OCI-LY7 (cell line): Measurements from ENCODE around the gene ZNF136. TPM values are rescaled to one million over a fixed set of nuclear protein-coding genes. Genes with fewer than 3 reads are reported as not detected.

Experiments
- BruUV-seq: library from RNA; stranded (reverse); fragments of 400-500 nt; replicated peaks from 2 replicates; lab custom pipeline; 2021; lab: Mats Ljungman, UMichigan
- CTCF ChIA-PET: fragments of 300-600 bp; sonication (Branson Sonifier 250); formaldehyde crosslinking; loops from one replicate; lab custom pipeline; 2022; ENCODE audit warnings: antibody characterized with exemption; ENCODE audit not compliant: unreplicated experiment; lab: Charles Lee
- POLR2A ChIA-PET: fragments of 300-600 bp; sonication (Branson Sonifier 250); formaldehyde crosslinking; loops from one replicate; lab custom pipeline; 2022; ENCODE audit warnings: antibody characterized with exemption; lab: Charles Lee
- DNase-seq: peaks from one replicate; pipeline ENCODE4 v3.0.0-alpha.2; 2015; ENCODE audit warnings: low spot score
- H2AFZ ChIP-seq: fragments of 200-600 bp; sonication (generic), shearing (Covaris generic); 2 replicates; pipeline ENCODE4 v1.6.1; 2014; ENCODE audit warnings: mild to moderate bottlenecking, antibody characterized with exemption, low read length, moderate library complexity
- H3K27ac ChIP-seq: fragments of 200-600 bp; sonication (generic); 2 replicates; pipeline ENCODE4 v1.5.1; 2014; ENCODE audit warnings: mixed run types, low read depth, mild to moderate bottlenecking, moderate library complexity, low read length, inconsistent platforms; ENCODE audit not compliant: poor library complexity, severe bottlenecking
- H3K36me3 ChIP-seq: fragments of 200-600 bp; sonication (generic); 2 replicates; pipeline ENCODE4 v1.6.1; 2014; ENCODE audit warnings: mild to moderate bottlenecking, antibody characterized with exemption, low read length, moderate library complexity, mixed read lengths; ENCODE audit not compliant: insufficient read depth
- H3K4me1 ChIP-seq: fragments of 200-600 bp; sonication (generic); 2 replicates; pipeline ENCODE4 v1.5.1; 2014; ENCODE audit warnings: mild to moderate bottlenecking, low read length; ENCODE audit not compliant: insufficient read depth, poor library complexity, severe bottlenecking
- H3K4me2 ChIP-seq: fragments of 200-600 bp; sonication (generic); 2 replicates; pipeline ENCODE4 v1.6.1; 2014; ENCODE audit warnings: mild to moderate bottlenecking, low read length
- H3K4me3 ChIP-seq: fragments of 200-600 bp; sonication (generic); 2 replicates; pipeline ENCODE4 v1.5.1; 2014; ENCODE audit warnings: mild to moderate bottlenecking, low read depth, low read length; ENCODE audit not compliant: poor library complexity, severe bottlenecking
- H3K79me2 ChIP-seq: fragments of 200-600 bp; sonication (generic); 2 replicates; pipeline ENCODE4 v1.6.1; 2016; ENCODE audit warnings: low read depth, mild to moderate bottlenecking, low read length, moderate library complexity, mixed read lengths; ENCODE audit not compliant: insufficient read depth
- H3K9me2 ChIP-seq: fragments of 200-600 bp; sonication (generic); 2 replicates; pipeline ENCODE4 v1.6.1; 2016; ENCODE audit warnings: mild to moderate bottlenecking, low read length, mixed read lengths; ENCODE audit not compliant: insufficient read depth
- H3K9me3 ChIP-seq: fragments of 200-600 bp; sonication (generic); 2 replicates; pipeline ENCODE4 v1.6.1; 2014; ENCODE audit warnings: mild to moderate bottlenecking, mixed run types, low read length, mixed read lengths
- H4K20me1 ChIP-seq: fragments of 200-600 bp; sonication (generic); 2 replicates; pipeline ENCODE4 v1.6.1; 2014; ENCODE audit warnings: mild to moderate bottlenecking, antibody characterized with exemption, low read length, moderate library complexity, mixed read lengths; ENCODE audit not compliant: insufficient read depth
- EZH2phosphoT487 ChIP-seq: fragments of 200-600 bp; sonication (generic); IDR thresholded peaks from 2 replicates; pipeline ENCODE4 v1.6.1; 2018; ENCODE audit warnings: low read depth, borderline replicate concordance, mild to moderate bottlenecking, mixed run types, antibody characterized with exemption, low read length, moderate library complexity, mixed read lengths
- intact Hi-C: fragments of 100-400 bp; cut with micrococcal nuclease; formaldehyde crosslinking; loops from one replicate; pipeline ENCODE4 v1.10.0; 2022; ENCODE audit not compliant: unreplicated experiment
- total RNA-seq, 2 experiments: library from RNA; depleted of rRNA in 1 of 2; stranded (reverse); fragments of >200 nt in 1 of 2; shearing (Covaris generic) in 1 of 2; gene quantifications; 2 replicates each; pipeline ENCODE4 v1.2.3, GENCODE V29; 2014 to 2022
- TF ChIP-seq, protein P1 (sequence below): fragments of 200-600 bp; sonication (generic); conservative IDR thresholded peaks from 2 replicates; pipeline ENCODE4 v1.5.1; 2014; ENCODE audit warnings: mild to moderate bottlenecking, antibody characterized with exemption, low read length, moderate library complexity, mixed read lengths

ZNF136 gene
- total RNA-seq, 2 experiments from 2014 or later = 12.5 to 12.7 TPM

GRCh38 chr19:12139885-12140544, 22.9 kb upstream of the ZNF136 start, which contains the start of gene ZNF20:
ZNF20 (minus strand) TSS chr19:12140350; CDS start chr19:12140182, 168 bp downstream.
- DNase-seq = peak; percentile 96
- peak within 1 kb of the TSS; percentile 68 for H2AFZ ChIP-seq
- BruUV-seq = no TSS peak
- TF ChIP-seq, protein P1, sequence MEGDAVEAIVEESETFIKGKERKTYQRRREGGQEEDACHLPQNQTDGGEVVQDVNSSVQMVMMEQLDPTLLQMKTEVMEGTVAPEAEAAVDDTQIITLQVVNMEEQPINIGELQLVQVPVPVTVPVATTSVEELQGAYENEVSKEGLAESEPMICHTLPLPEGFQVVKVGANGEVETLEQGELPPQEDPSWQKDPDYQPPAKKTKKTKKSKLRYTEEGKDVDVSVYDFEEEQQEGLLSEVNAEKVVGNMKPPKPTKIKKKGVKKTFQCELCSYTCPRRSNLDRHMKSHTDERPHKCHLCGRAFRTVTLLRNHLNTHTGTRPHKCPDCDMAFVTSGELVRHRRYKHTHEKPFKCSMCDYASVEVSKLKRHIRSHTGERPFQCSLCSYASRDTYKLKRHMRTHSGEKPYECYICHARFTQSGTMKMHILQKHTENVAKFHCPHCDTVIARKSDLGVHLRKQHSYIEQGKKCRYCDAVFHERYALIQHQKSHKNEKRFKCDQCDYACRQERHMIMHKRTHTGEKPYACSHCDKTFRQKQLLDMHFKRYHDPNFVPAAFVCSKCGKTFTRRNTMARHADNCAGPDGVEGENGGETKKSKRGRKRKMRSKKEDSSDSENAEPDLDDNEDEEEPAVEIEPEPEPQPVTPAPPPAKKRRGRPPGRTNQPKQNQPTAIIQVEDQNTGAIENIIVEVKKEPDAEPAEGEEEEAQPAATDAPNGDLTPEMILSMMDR = no peak
- no peak for TF ChIP-seq EZH2phosphoT487
- no peaks in the 10 kb centered on the region for H4K20me1 ChIP-seq
- no peaks in the 10 kb centered on the region for H3K9me3 ChIP-seq
- H3K4me1 ChIP-seq = peaks cover 26% of the 10 kb centered on the region
- peaks cover 11% of the 10 kb centered on the region; the same call in 1 of the 2 replicates for H3K79me2 ChIP-seq
- POLR2A ChIA-PET = interaction anchor here (0.8 to 1.8 kb wide), 3 partner anchors 176 to 300 kb away, joined by 3 to 9 read pairs (median 4); no protein-coding TSS in a partner anchor
- peak within 1 kb of the TSS; percentile 89 for H3K4me3 ChIP-seq
- H3K27ac ChIP-seq = peak within 1 kb of the TSS; percentile 39
- CTCF ChIA-PET = interaction anchor here (0.7 to 1.7 kb wide), 4 partner anchors 17 to 342 kb away, joined by 3 to 8 read pairs (median 6); partner anchors contain the start of gene ZNF491
- intact Hi-C loops = loop anchor here (1.0 to 2.0 kb wide), 4 partner anchors 151 to 343 kb away; partner anchors contain the start of gene ZNF700
- H3K36me3 ChIP-seq = peaks cover 16% of the 10 kb centered on the region
- H3K9me2 ChIP-seq = no peaks in the 10 kb centered on the region
- H3K4me2 ChIP-seq = peak within 1 kb of the TSS; percentile 96

DNA sequence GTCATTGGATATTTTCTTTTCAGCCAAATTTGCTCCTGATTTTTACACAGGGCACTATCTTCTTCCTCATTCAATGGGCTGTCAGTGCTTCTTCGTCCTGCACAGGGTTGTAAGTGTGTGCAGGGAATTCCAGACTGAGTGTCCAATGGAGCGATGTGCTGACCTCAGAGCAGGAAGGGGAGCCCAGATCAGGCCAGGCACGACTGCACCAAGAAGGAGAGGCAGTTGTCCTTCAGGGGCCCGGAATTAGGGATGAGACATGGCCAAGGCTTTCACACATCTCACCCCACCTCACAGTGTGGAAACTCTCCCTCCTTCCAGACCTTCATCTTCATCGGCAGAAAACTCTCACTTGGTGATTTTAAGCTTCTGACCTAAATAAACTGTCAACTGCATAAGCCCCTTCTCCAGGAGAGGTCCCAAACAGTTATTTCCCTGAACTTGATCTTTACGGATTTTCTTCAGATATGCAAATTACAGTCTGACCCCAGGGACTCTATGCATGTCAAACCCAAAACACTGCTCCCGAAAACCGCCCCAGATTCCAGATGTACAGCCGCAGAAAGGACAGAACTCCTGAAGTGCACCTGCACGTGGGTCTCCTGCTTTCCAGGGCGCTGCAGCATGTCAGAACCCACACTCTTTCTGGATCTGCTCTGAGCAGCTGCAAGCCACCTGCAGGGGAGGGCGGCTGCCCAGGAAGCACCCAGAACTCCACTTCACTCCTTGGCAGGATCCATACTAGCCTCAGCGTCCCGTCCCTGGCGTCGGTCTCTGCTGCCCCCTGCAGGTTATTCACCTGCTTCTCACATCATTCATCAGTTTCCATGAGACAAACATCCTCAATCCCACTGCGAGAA, 22.1 kb upstream of the ZNF136 start:
- CTCF ChIA-PET = interaction anchor here (0.6 to 1.7 kb wide), 5 partner anchors 16 to 343 kb away, joined by 3 to 8 read pairs (median 4); partner anchors contain the start of gene ZNF491
- Histone ChIP-seq H3K4me1 (peaks cover 26% of the 10 kb centered on the region), H3K79me2 (peaks cover 11% of the 10 kb centered on the region; the same call in 1 of the 2 replicates), H3K9me2 (no peaks in the 10 kb centered on the region), H3K4me3 (peak overlapping the region; percentile 89), H3K36me3 (peaks cover 16% of the 10 kb centered on the region), H2AFZ (peak overlapping the region; percentile 68; the same call in 1 of the 2 replicates), H3K27ac (peak overlapping the region; percentile 14), H4K20me1 (no peaks in the 10 kb centered on the region), H3K4me2 (peak overlapping the region; percentile 96), H3K9me3 (no peaks in the 10 kb centered on the region)
- POLR2A ChIA-PET = interaction anchor here (0.7 to 1.8 kb wide), 4 partner anchors 73 to 301 kb away, joined by 3 to 9 read pairs (median 4); no protein-coding TSS in a partner anchor
- TF ChIP-seq, protein P1 = peak; percentile 93
- no peak for TF ChIP-seq EZH2phosphoT487
- no TSS peak for BruUV-seq
- DNase-seq = peak; percentile 87
- intact Hi-C loops = loop anchor here (1.0 to 2.0 kb wide), 7 partner anchors 81 to 344 kb away; partner anchors contain the start of gene ZNF700
